ENCODE results near the gene NEDD9.

DNA sequence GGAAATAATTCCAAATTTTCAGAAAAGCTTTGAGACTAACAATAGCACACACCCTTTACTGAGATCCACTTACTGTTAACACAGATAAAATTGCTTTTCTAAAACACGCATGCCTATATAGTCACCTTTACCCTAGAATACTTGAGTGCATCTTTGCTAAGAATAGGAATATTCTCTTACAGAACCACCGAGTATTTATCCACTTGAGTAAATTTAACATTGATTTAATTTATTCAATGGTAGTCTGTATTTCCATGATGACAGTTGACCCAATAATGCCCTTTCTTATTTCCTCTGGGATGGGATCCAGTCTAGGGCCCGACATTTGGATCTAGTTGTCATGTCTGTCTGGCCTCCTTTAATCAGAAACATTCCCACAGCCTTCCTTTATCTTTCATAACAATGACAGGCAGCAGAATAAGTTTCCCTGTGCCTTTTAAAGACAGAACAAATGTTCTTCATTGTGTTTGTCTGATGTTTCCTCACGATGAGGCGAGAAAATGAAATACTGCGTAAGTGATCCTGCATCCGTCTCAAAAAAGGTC is 64.3 kb downstream of the NEDD9 start:
- TF ChIP-seq POLR2A (IDR thresholded peaks at IDR 0.05): no peak
- no peak for TF ChIP-seq CTCF (IDR thresholded peaks at IDR 0.05 in 4 of 5, conservative IDR thresholded peaks at IDR 0.05 in 1 of 5)

All from gastrocnemius medialis (tissue), 4 donors.